Vagina (tissue), 2 donors: Measurements from ENCODE around the gene ZNF782. TPM values are rescaled to one million over a fixed set of nuclear protein-coding genes. Genes with fewer than 3 reads are reported as not detected.

Source experiments
- DNase-seq, 2 donors: peaks; one replicate each; pipeline ENCODE4 v3.0.0-alpha.2; 2017; ENCODE audit errors: extremely low spot score in 2 of 2
- H3K27ac ChIP-seq: fragments of 200-600 bp; sonication (generic); one replicate; pipeline ENCODE4 v1.5.1; 2019
- H3K27me3 ChIP-seq: fragments of 200-600 bp; sonication (generic); one replicate; pipeline ENCODE4 v1.5.1; 2019
- H3K36me3 ChIP-seq, 2 donors: fragments of 200-600 bp; sonication (generic); one replicate each; pipeline ENCODE4 v1.5.1; 2017 to 2019
- H3K4me1 ChIP-seq: fragments of 200-600 bp; sonication (generic); one replicate; pipeline ENCODE4 v1.5.1; 2019
- H3K4me3 ChIP-seq, 2 donors: fragments of 200-600 bp; sonication (generic); 1 replicate in 1 of 2; 2 replicates in 1 of 2; pipeline ENCODE4 v1.5.1; 2016 to 2019
- H3K9me3 ChIP-seq: fragments of 200-600 bp; sonication (generic); one replicate; pipeline ENCODE4 v1.5.1; 2019
- CTCF ChIP-seq, 3 experiments: fragments of 450-650 bp in 2 of 3; fragments of 200-600 bp in 1 of 3; sonication (generic) in 1 of 3; IDR thresholded peaks; one replicate each; pipeline ENCODE4 v1.5.1; 2017 to 2019; ENCODE audit warnings: antibody characterized with exemption in 3 of 3, mild to moderate bottlenecking in 2 of 3, moderate library complexity in 2 of 3
- POLR2A ChIP-seq, 2 donors: fragments of 450-650 bp; IDR thresholded peaks; one replicate each; pipeline ENCODE4 v1.6.1; 2017; ENCODE audit warnings: antibody characterized with exemption in 2 of 2, mild to moderate bottlenecking in 2 of 2, moderate library complexity in 2 of 2
- POLR2AphosphoS5 ChIP-seq, 2 donors: sonication (generic); formaldehyde crosslinking; IDR thresholded peaks; one replicate each; pipeline ENCODE4 v1.9.0; 2017; ENCODE audit warnings: antibody characterized with exemption in 2 of 2, mild to moderate bottlenecking in 2 of 2, low read depth in 1 of 2; ENCODE audit not compliant: insufficient read depth in 1 of 2
- intact Hi-C: fragments of 100-400 bp; cut with DNase I; formaldehyde crosslinking; loops from one replicate; pipeline ENCODE4 v1.15.1; 2023
- total RNA-seq: library from RNA; depleted of rRNA; stranded (reverse); fragments of >200 nt; gene quantifications from one replicate; pipeline ENCODE4 v1.2.3, GENCODE V29; 2016

Gene ZNF782
- total RNA-seq, 1 donor from 2014 or later: 16.9 TPM

- no peak for DNase-seq
- no peaks in the 10 kb centered on the region for H3K9me3 ChIP-seq
- no peak for TF ChIP-seq CTCF (IDR thresholded peaks at IDR 0.05)
- no peaks in the 10 kb centered on the region for H3K36me3 ChIP-seq
- H3K4me3 ChIP-seq: no peak overlapping the region
- intact Hi-C loops: no loop called here
- no peaks in the 10 kb centered on the region for H3K27me3 ChIP-seq
- peaks cover 7% of the 10 kb centered on the region for H3K4me1 ChIP-seq
- no peak overlapping the region for H3K27ac ChIP-seq
These were observed 4.4 kb upstream of the ZNF782 start for GRCh38 chr9:96858670-96859069.

GRCh38 chr9:96858018-96858573 is 3.8 kb upstream of the ZNF782 start:
- Histone ChIP-seq H3K9me3 (no peaks in the 10 kb centered on the region), H3K4me3 (no peak overlapping the region), H3K4me1 (peaks cover 13% of the 10 kb centered on the region), H3K27me3 (no peaks in the 10 kb centered on the region), H3K36me3 (no peaks in the 10 kb centered on the region), H3K27ac (no peak overlapping the region)
- no peak for DNase-seq
- TF ChIP-seq POLR2A (IDR thresholded peaks at IDR 0.05) (no peak), POLR2AphosphoS5 (IDR thresholded peaks at IDR 0.05; ENCODE audit: insufficient read depth in 1 of 2, low read depth in 1 of 2) (no peak), CTCF (IDR thresholded peaks at IDR 0.05) (no peak)
- intact Hi-C loops: no loop called here

- DNase-seq: no peak
- intact Hi-C loops: no loop called here
These were observed 2.3 kb upstream of the ZNF782 start for GRCh38 chr9:96856363-96857286.

GRCh38 chr9:96854651-96855273 is 448 bp upstream of the ZNF782 start:
- Histone ChIP-seq H3K4me1 (peaks cover 30% of the 10 kb centered on the region), H3K4me3 (peak overlapping the region; percentile 78 to 83), H3K27me3 (no peaks in the 10 kb centered on the region), H3K27ac (peak overlapping the region; percentile 73), H3K9me3 (no peaks in the 10 kb centered on the region), H3K36me3 (no peaks in the 10 kb centered on the region)
- intact Hi-C loops: no loop called here
- no peak for TF ChIP-seq POLR2A (IDR thresholded peaks at IDR 0.05)
- TF ChIP-seq POLR2AphosphoS5 (IDR thresholded peaks at IDR 0.05; ENCODE audit: insufficient read depth in 1 of 2, low read depth in 1 of 2): peak in 1 of 2 donors; percentile 34
- no peak for TF ChIP-seq CTCF (IDR thresholded peaks at IDR 0.05)
- DNase-seq: no peak

More at GRCh38 chr9:96856363-96857286, 2.3 kb upstream of the ZNF782 start:
- Histone ChIP-seq H3K36me3 (no peaks in the 10 kb centered on the region), H3K27ac (no peak overlapping the region), H3K9me3 (no peaks in the 10 kb centered on the region), H3K4me3 (no peak overlapping the region), H3K27me3 (no peaks in the 10 kb centered on the region), H3K4me1 (peaks cover 28% of the 10 kb centered on the region)
- no peak for TF ChIP-seq POLR2A (IDR thresholded peaks at IDR 0.05)
- TF ChIP-seq POLR2AphosphoS5 (IDR thresholded peaks at IDR 0.05; ENCODE audit: insufficient read depth in 1 of 2, low read depth in 1 of 2): peak in 1 of 2 donors; percentile 63
- TF ChIP-seq CTCF (IDR thresholded peaks at IDR 0.05): peak; percentile 63 to 89 (median 74)
